A549 (cell line): ENCODE data around the gene RALGAPA1.

Experiments
- CTCF ChIP-seq: fragments of >200 bp; sonication (Bioruptor Twin); formaldehyde crosslinking; IDR thresholded peaks from 3 replicates; pipeline ENCODE4 v1.5.1; 2016
- ELK1 ChIP-seq: fragments of 150-350 bp; IDR thresholded peaks from 2 replicates; pipeline ENCODE4 v1.6.1; 2014; ENCODE audit warnings: low read depth, mild to moderate bottlenecking, low read length
- HOXB13 ChIP-seq: fragments of 250-450 bp; sonication (Bioruptor Pico); IDR thresholded peaks from 2 replicates; pipeline ENCODE4 v1.5.0; 2020; ENCODE audit warnings: low read depth, mild to moderate bottlenecking, moderate library complexity
- MAZ ChIP-seq: fragments of 150-350 bp; IDR thresholded peaks from 2 replicates; pipeline ENCODE4 v1.6.1; 2014; ENCODE audit warnings: antibody characterized with exemption, low read depth, low read length, borderline replicate concordance
- POLR2A ChIP-seq: IDR thresholded peaks from 2 replicates; pipeline ENCODE4 v1.6.1; 2012; ENCODE audit warnings: mild to moderate bottlenecking, low read length
- RAD21 ChIP-seq, 2 experiments: fragments of >200 bp in 1 of 2; sonication (Bioruptor Twin) in 1 of 2; formaldehyde crosslinking in 1 of 2; IDR thresholded peaks in 1 of 2; conservative IDR thresholded peaks in 1 of 2; 2 replicates in 1 of 2; 3 replicates in 1 of 2; pipeline ENCODE4 v1.6.1; 2012 to 2018; ENCODE audit warnings: inconsistent platforms in 1 of 2
- REST ChIP-seq: fragments of 200-600 bp; sonication (generic); IDR thresholded peaks from 2 replicates; pipeline ENCODE4 v1.6.1; 2016; ENCODE audit warnings: antibody characterized with exemption, mild to moderate bottlenecking, moderate library complexity
- RFX5 ChIP-seq: fragments of 450-650 bp; IDR thresholded peaks from 2 replicates; pipeline ENCODE4 v1.7.1; 2014; ENCODE audit warnings: antibody characterized with exemption, mild to moderate bottlenecking, moderate library complexity
- SMC3 ChIP-seq: fragments of >200 bp; sonication (Bioruptor Twin); formaldehyde crosslinking; IDR thresholded peaks from 3 replicates; pipeline ENCODE4 v1.6.1; 2018; ENCODE audit warnings: inconsistent platforms

GRCh38 chr14:35814371-35815005, 5.4 kb upstream of the RALGAPA1 start:
- TF ChIP-seq POLR2A (no peak), RAD21 (conservative IDR thresholded peaks at IDR 0.05 in 1 of 2, IDR thresholded peaks at IDR 0.05 in 1 of 2) (peak in 1 of 2 experiments; percentile 37; a peak in 2 of 5 replicates), CTCF (peak; percentile 55), HOXB13 (CRISPR knock-in tag) (no peak), MAZ (no peak), ELK1 (no peak), RFX5 (no peak), SMC3 (0 out of 3 replicates have a peak, but pooled peaks have one; percentile 16), REST (no peak)
